ENCODE measurements around the gene CNN3. TPM values are rescaled to one million over a fixed set of nuclear protein-coding genes. Genes with fewer than 3 reads are reported as not detected.

CNN3 gene
- total RNA-seq, 1 experiment from 2014 or later: 183 TPM

DNA sequence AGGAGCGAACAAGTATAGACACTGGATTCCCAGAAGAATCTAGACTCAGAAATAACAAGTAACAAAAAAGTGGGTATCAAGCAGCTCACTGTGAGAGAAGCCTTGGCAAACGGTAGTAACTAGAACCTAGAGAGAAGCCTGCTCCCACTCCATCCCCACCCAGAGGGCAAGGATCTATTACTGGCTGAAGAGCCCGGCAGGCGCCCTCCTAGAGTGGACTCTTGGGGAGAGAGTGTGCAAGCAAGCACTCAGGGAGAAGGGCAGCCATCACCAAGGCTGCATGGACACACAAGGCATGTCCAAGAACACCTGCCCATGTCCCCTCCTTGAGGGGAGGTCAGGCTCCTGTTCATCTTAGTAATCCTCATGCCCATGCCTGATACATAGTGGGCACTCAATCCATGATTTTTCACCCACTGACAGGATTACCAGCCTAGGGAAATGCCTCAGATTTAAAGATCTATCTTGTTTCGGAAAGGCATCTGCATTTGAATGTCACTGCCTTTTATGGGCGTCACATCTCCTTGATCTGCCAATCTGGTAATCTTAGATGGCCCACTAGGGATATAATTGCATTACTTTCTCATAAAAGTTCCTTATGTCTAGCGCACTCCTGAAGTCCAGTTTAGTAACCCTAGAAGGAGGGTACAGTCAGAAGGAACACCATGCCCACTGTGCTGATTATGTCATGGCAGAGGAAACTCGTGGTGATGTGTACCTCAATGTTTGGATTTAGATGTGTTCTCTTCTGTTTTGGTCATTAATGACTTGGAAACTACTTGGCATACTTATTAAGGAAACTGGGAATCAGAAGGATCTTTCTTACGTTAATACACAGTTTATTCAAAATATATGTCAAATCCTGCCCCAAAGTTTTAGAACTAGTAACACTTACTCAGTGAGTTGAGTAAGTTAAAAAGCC lies 14.4 kb downstream of the CNN3 start (continued):
- no peak for TF ChIP-seq ZNF512 (CRISPR knock-in tag; IDR thresholded peaks at IDR 0.05; ENCODE audit: borderline replicate concordance)
- TF ChIP-seq ZNF121 (CRISPR knock-in tag; IDR thresholded peaks at IDR 0.05): no peak
- no peak for TF ChIP-seq ELF4 (CRISPR knock-in tag; IDR thresholded peaks at IDR 0.05; ENCODE audit: low read depth)
- TF ChIP-seq ZNF416 (CRISPR knock-in tag; IDR thresholded peaks at IDR 0.05): no peak
- no peak for TF ChIP-seq OVOL2 (CRISPR knock-in tag; IDR thresholded peaks at IDR 0.05; ENCODE audit: borderline replicate concordance)
- TF ChIP-seq ZNF232 (CRISPR knock-in tag; IDR thresholded peaks at IDR 0.05): no peak

- peaks cover 70% of the 10 kb centered on the region for H3K4me1 Mint-ChIP-seq
- POLR2A ChIA-PET: interaction anchor here (0.7 to 1.3 kb wide), 3 partner anchors 10 to 23 kb away, joined by 3 to 4 read pairs (median 3); no protein-coding TSS in a partner anchor
- peak; percentile 33 for DNase-seq (ENCODE audit: low spot score)
- CTCF ChIA-PET: interaction anchor here (0.6 to 2.5 kb wide), 6 partner anchors 17 to 324 kb away, joined by 3 to 17 read pairs (median 4); partner anchors contain the start of genes CNN3 and RWDD3
- H3K27me3 Mint-ChIP-seq (ENCODE audit: low read depth): no peaks in the 10 kb centered on the region
- TF ChIP-seq ZNF532 (CRISPR knock-in tag; IDR thresholded peaks at IDR 0.05; ENCODE audit: borderline replicate concordance) (no peak), ETV6 (CRISPR knock-in tag; IDR thresholded peaks at IDR 0.05) (no peak), ZNF317 (CRISPR knock-in tag; IDR thresholded peaks at IDR 0.05; ENCODE audit: borderline replicate concordance, low read depth) (no peak)
- TF ChIP-seq, protein P1, sequence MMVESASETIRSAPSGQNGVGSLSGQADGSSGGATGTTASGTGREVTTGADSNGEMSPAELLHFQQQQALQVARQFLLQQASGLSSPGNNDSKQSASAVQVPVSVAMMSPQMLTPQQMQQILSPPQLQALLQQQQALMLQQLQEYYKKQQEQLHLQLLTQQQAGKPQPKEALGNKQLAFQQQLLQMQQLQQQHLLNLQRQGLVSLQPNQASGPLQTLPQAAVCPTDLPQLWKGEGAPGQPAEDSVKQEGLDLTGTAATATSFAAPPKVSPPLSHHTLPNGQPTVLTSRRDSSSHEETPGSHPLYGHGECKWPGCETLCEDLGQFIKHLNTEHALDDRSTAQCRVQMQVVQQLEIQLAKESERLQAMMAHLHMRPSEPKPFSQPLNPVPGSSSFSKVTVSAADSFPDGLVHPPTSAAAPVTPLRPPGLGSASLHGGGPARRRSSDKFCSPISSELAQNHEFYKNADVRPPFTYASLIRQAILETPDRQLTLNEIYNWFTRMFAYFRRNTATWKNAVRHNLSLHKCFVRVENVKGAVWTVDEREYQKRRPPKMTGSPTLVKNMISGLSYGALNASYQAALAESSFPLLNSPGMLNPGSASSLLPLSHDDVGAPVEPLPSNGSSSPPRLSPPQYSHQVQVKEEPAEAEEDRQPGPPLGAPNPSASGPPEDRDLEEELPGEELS (CRISPR knock-in tag; IDR thresholded peaks at IDR 0.05): no peak
- TF ChIP-seq, protein P2, sequence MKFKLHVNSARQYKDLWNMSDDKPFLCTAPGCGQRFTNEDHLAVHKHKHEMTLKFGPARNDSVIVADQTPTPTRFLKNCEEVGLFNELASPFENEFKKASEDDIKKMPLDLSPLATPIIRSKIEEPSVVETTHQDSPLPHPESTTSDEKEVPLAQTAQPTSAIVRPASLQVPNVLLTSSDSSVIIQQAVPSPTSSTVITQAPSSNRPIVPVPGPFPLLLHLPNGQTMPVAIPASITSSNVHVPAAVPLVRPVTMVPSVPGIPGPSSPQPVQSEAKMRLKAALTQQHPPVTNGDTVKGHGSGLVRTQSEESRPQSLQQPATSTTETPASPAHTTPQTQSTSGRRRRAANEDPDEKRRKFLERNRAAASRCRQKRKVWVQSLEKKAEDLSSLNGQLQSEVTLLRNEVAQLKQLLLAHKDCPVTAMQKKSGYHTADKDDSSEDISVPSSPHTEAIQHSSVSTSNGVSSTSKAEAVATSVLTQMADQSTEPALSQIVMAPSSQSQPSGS (CRISPR knock-in tag; IDR thresholded peaks at IDR 0.05; ENCODE audit: borderline replicate concordance, low read depth): no peak
- TF ChIP-seq, protein P3, sequence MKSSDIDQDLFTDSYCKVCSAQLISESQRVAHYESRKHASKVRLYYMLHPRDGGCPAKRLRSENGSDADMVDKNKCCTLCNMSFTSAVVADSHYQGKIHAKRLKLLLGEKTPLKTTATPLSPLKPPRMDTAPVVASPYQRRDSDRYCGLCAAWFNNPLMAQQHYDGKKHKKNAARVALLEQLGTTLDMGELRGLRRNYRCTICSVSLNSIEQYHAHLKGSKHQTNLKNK (CRISPR knock-in tag; IDR thresholded peaks at IDR 0.05): no peak
- H3K4me3 Mint-ChIP-seq: peak overlapping the region; percentile 31; the same call in 1 of the 2 replicates
- H3K27ac Mint-ChIP-seq: peak overlapping the region; percentile 86
- H3K9me3 Mint-ChIP-seq: no peaks in the 10 kb centered on the region
- H3K36me3 Mint-ChIP-seq: peaks cover 27% of the 10 kb centered on the region
- peak; percentile 81 for ATAC-seq
Measured at GRCh38 chr1:94909486-94909885, 17.4 kb downstream of the CNN3 start.
